NCI-H2171 treated with DMSO at 0.1 percent for 48 hours (cell line): Measurements from ENCODE around the gene OR9A2.

Experiments
- DNase-seq: peaks from one replicate; lab custom pipeline; 2025; lab: John Stamatoyannopoulos, UW

Gene OR9A2

GRCh38 chr7:143027032-143027431 is at the start of gene OR9A2:
Gene OR9A2 (minus strand): TSS chr7:143027132. CDS start chr7:143027132, 0 bp downstream.
- DNase-seq = no peak

- DNase-seq = no peak
Measured at GRCh38 chr7:143074141-143074540, 47.2 kb upstream of the OR9A2 start.

GRCh38 chr7:143073556-143073955 is 46.6 kb upstream of the OR9A2 start:
- DNase-seq = no peak

GRCh38 chr7:143069912-143070500 is 43.1 kb upstream of the OR9A2 start:
- DNase-seq = no peak

GRCh38 chr7:143068446-143068845 is 41.5 kb upstream of the OR9A2 start:
- no peak for DNase-seq

GRCh38 chr7:143063741-143064140 is 36.8 kb upstream of the OR9A2 start:
- DNase-seq = no peak

- no peak for DNase-seq
Measured at GRCh38 chr7:143055754-143056153, 28.8 kb upstream of the OR9A2 start.

- DNase-seq = no peak
Measured at GRCh38 chr7:143054621-143055020, 27.7 kb upstream of the OR9A2 start.

- no peak for DNase-seq
Measured at GRCh38 chr7:143052041-143052440, 25.1 kb upstream of the OR9A2 start, which contains the start of gene OR6V1. Gene OR6V1 (plus strand): TSS chr7:143052341. CDS start chr7:143052341, 0 bp downstream.

- DNase-seq = no peak
Measured at GRCh38 chr7:143050931-143051330, 24.0 kb upstream of the OR9A2 start.

- DNase-seq = no peak
Measured at GRCh38 chr7:143049362-143049761, 22.4 kb upstream of the OR9A2 start.

- DNase-seq = no peak
Measured at GRCh38 chr7:143048827-143049226, 21.9 kb upstream of the OR9A2 start.

- DNase-seq = no peak
Measured at GRCh38 chr7:143047326-143047725, 20.4 kb upstream of the OR9A2 start.

GRCh38 chr7:143046426-143046851 is 19.5 kb upstream of the OR9A2 start:
- DNase-seq = no peak

GRCh38 chr7:143043391-143043790 is 16.5 kb upstream of the OR9A2 start:
- no peak for DNase-seq

GRCh38 chr7:143042790-143043271 is 15.9 kb upstream of the OR9A2 start:
- no peak for DNase-seq

GRCh38 chr7:143042159-143042789 is 15.3 kb upstream of the OR9A2 start:
- DNase-seq = no peak

GRCh38 chr7:143041346-143041745 is 14.4 kb upstream of the OR9A2 start:
- DNase-seq = no peak

GRCh38 chr7:143040209-143040715 is 13.3 kb upstream of the OR9A2 start:
- DNase-seq = no peak

GRCh38 chr7:143038635-143039034 is 11.7 kb upstream of the OR9A2 start:
- no peak for DNase-seq

- no peak for DNase-seq
Measured at GRCh38 chr7:143027683-143028082, 751 bp upstream of the OR9A2 start.

- no peak for DNase-seq
Measured at GRCh38 chr7:143025371-143025770, 1.6 kb downstream of the OR9A2 start.

GRCh38 chr7:143023047-143023446 is 3.9 kb downstream of the OR9A2 start:
- DNase-seq = no peak

GRCh38 chr7:143018931-143019330 is 8.0 kb downstream of the OR9A2 start:
- DNase-seq = no peak
